GM21515 (cell line): ENCODE measurements around the gene TNFAIP8L3.
"Not testable (repeated sequence)": the region's sequence is repeated elsewhere in the genome, so short reads cannot be mapped to it uniquely, and the experiment has no call there.

Experiments used
- ATAC-seq: cut with Tn5 transposase; IDR thresholded peaks from one replicate; pipeline ENCODE4 v1.9.1; 2021; ENCODE audit not compliant: unreplicated experiment

Gene TNFAIP8L3

GRCh38 chr15:51094606-51095569, at the start of gene TNFAIP8L3:
Gene TNFAIP8L3 (minus strand): TSS chr15:51094906. CDS start chr15:51094595, 311 bp downstream.
- ATAC-seq, result no peak

DNA sequence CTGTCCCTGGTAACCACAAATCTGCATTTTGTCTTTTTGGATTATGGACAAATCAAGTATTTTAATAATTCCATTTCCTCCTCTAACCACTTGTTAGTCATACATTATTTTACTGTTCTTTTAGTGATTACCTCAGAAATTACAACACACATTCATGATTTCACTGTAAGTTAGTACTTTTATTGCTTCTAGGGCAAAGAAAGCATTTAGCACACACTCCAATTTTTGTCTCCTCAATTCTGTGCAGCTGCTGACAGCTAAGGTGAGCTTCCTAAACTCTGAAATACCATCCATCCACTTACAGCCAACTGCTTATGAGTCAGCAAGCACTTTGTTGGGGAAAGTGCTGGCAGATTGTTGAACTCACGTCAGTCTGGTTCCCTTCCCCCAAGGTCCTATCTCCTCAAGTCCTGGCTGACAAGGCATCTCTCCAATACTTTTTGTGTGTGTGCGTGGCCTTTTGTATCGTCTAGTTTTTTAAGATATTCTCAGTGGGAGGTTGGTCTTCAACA, 49.4 kb upstream of the TNFAIP8L3 start:
- no peak for ATAC-seq

GRCh38 chr15:51140347-51140746, 45.6 kb upstream of the TNFAIP8L3 start:
- ATAC-seq, result not testable (repeated sequence)

DNA sequence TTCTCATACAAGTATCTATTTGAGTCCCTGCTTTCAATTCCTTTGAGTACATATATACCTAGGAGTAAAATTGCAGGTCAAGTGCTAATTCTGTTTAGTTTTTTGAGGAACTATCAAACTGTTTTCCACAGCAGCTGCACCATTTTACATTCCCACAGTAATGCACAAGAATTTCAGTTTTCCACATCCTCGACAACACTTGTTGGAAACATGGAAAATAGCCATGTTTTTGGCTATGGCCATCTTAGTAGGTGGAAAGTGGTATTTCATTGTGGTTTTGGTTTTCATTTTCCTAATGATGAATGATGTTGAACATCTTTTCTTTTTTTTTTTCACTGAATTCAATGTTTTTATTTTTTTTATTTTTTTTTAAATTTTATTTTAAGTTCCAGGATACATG, 44.4 kb upstream of the TNFAIP8L3 start:
- ATAC-seq, result no peak

GRCh38 chr15:51137880-51138430, 43.2 kb upstream of the TNFAIP8L3 start:
- ATAC-seq, result no peak

DNA sequence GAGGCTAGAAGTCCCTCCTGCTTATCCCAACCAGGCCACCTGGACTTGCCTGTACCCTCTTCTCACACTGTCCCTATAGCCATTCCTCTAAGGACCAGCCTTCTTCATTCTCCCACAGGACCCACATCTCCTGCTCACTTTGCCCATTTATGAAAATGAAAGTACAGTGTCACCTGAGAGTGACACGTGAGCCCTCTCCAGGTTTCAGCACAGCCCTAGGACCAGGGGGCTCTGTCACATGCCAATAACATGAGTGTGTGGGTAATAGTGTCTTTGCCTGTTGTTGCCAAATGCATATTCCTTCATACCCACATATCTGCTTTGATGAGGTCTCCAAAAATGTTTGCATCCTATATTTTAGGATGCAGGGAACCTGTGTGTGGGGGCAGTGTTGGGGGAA, 42.3 kb upstream of the TNFAIP8L3 start:
- ATAC-seq, result no peak

GRCh38 chr15:51135276-51135675, 40.6 kb upstream of the TNFAIP8L3 start:
- ATAC-seq, result no peak

- ATAC-seq, result no peak
Measured at GRCh38 chr15:51134416-51135199, 39.9 kb upstream of the TNFAIP8L3 start.

DNA sequence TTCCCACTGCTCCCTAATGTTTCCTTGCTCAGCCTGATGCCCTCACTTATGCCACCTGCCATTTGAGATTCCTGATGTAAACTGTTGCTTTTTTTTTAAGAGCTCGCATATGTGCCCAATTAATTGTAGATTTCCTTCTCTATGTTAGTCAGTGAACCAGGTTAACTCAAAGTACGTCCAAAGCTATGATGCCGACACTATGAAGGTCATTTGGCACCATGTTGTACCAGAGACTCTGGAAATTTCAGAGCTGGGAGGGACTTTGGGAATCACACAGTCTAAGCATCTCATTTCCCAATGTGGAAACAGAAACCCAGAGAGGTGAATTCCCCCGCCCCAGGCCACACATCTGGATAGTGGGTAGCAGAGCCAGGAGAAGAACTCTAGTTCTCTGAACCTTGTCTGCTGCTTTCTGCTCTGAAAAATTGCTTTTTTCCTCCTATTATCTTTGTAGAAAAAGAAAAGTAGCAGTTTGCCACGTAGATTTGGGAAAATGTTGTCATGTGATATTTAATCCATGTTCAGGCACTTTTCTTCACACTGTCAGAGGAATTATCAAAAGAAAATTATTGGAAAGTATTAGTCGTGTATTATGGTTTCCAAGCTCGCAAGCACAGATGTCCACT, 38.5 kb upstream of the TNFAIP8L3 start:
- ATAC-seq, result no peak

DNA sequence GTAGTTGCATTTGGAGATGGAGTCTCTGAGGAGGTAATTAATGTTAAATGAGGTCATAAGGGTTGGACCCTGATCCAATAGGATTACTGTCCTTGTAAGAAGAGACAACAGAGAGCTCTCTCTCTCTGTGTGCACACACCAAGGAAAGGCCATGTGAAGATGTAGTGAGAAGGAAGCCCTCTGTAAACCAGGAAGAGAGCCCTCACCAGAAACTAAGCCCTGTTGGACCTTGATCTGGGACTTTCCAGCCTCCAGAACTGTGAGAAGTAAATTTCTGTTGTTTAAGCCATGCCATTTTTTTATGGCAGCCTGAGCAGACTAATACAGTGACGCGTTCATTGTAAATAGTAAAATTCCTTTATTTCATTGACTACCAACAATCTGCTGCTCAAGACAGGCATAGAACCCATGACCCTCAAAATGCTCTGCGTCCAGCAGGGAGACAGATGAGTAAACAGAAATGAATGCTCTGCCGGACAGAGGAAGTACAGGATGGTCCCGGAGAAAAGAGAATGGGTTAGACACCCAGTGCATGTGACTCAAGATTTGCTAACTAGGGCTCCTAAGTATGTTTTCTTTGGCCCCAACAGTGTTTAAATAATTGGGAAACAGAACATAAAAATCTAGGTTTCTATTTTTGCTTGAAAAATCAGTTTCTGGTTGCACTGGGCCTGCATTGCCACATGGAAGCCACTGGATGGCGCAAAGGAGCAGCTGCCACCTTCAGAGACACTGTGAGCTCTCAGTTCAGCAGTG, 37.9 kb upstream of the TNFAIP8L3 start:
- ATAC-seq, result no peak

- ATAC-seq, result no peak
Measured at GRCh38 chr15:51131596-51132290, 37.0 kb upstream of the TNFAIP8L3 start.

DNA sequence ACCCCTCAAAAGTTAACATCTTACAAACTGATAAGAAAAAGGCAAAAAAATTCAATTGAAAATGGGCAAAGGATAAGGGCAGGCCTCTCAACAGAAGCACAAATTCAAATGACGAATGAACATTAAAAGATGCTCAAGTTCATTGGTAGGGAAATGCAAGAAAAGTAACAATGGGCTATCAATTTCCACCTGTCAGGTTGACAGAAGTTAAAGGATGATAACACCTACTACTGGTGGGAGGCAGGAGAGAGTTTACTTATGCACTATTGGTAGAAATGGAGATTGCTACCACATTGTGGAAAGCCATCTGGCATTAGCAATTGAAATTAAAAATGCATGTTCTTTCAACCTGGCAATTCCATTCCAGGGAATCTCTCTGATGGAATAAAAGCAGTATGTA, 35.6 kb upstream of the TNFAIP8L3 start:
- no peak for ATAC-seq

DNA sequence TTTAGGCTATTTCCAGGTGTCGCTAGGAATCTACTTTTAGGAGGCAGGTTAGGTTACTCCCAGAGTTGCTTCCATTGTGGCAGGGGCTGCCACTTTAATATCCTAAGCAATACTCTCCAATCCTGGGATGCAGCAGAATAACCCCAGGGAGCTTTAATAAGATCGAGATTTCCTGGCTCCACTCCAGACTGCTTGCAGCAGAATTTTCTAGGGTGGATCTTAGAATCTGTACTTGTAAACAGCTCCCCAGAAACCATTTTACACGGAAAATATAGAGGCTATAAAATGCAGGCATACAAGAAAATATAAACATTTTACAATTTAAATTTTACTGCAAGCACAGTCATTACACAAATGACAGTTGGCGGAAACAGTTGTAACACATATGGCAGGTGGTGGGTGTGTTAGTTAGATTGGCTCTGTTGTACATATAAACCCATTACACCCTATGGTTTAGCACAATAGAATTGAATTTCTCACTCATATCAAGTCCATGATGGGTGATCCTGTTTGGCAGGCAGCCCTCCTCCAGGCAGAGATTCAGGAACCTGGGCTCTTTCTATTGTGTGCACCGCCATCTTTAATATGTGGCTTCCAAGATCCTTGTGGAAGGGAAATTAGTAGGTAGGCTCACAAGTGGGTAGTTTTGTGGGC, 35.0 kb upstream of the TNFAIP8L3 start:
- ATAC-seq, result no peak

GRCh38 chr15:51128701-51129100, 34.0 kb upstream of the TNFAIP8L3 start:
- ATAC-seq, result no peak

DNA sequence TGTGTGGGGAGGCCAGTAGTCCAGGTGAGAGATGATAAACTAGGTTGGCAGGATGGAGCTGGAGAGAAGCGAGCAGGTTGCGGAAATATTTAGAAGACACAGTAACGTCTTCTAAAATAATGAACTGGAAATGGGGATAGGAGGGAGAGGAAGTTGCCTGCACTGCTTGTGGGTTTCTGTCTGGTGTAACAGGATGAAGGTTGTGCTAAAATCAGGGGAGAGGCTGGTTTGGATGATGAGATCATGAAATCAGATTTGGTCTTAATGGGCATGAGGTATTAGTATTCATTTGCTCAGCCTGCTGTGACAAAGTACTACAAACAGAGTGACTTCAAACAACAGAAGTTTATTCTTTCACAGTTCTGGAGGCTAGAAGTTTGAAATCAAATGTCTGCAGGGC, 32.1 kb upstream of the TNFAIP8L3 start:
- ATAC-seq, result no peak

DNA sequence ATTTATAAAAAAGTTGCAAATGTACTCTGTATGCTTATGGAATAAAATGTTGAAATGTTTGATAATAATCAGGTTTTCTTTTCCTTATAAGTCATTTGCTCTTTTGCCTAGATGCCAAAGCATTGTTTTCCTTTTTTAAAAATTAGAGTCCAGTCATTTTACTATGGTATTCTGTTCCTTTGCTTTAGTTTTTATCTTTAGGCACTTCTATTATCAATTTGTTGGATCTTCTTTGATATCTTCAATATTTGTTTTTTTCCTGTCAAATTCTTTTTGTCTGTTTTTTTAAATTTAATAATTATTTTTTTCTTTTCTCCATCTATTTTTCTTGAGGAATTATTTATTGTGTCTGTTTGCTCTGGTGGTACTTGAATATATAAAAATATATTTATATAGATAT, 28.3 kb upstream of the TNFAIP8L3 start:
- not testable (repeated sequence) for ATAC-seq

GRCh38 chr15:51121631-51122225, 27.0 kb upstream of the TNFAIP8L3 start:
- ATAC-seq, result no peak

GRCh38 chr15:51121118-51121517, 26.4 kb upstream of the TNFAIP8L3 start:
- no peak for ATAC-seq

DNA sequence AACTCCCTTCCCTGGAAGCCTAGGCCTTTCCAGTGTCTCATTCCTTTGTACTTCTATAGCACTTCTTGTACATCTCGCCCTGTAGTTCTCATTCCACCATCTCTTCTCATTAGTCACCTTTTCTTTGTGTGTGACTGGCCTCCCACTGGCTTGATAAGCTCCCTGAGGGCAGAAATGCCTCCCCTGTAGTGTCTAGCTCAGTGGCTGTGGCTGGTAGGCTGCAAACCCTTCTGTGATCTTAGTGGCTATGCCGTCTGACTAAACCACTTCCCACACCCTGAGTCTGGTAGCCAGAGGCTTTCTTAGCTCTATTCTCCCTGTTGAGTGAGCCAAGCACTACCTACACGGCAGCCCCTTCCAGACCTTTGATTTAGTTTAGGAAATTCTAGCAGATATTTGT, 24.4 kb upstream of the TNFAIP8L3 start:
- ATAC-seq, result no peak
